SW 1271 (cell line): ENCODE data around the gene IL36B.

Source experiments
- DNase-seq, 2 experiments: peaks; one replicate each; lab custom pipeline; 2025; lab: John Stamatoyannopoulos, UW

The IL36B gene

DNA sequence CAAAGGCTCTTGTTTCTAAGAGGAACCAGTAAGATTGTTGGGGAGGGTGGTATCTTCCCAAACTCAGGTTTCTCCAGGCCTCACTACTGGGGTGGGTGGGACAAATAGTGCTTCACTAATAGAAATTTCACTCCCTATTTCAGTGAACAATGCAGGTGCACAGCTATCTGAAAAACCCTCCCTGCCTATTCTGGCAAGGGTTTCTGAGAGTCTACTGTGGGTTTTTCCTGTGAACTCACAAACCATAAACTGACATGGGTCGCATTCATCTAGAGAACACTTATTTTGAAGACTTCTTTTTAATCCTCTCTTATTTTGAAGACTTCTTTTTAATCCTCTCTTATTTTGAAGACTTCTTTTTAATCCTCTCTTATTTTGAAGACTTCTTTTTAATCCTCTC is 43.0 kb downstream of the IL36B start:
- DNase-seq = no peak

DNA sequence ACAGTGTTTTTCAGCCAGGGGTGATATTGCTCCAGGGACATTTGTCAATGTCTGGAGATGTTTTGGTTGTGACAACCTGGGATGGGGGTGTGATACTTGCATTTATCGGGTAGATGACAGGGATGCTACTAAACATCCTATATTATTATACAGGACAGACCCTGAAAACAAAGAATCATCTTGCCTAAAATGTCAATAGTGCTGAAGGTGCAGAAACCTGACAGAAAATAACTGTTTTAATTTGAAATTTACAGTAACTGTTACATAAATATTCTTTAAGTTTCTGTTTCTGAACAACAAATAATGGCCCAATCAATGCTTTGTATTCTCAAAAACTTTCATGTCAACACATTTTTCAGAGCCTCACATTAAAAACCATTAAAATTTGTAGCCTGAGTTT is 45.4 kb downstream of the IL36B start:
- DNase-seq = no peak

DNA sequence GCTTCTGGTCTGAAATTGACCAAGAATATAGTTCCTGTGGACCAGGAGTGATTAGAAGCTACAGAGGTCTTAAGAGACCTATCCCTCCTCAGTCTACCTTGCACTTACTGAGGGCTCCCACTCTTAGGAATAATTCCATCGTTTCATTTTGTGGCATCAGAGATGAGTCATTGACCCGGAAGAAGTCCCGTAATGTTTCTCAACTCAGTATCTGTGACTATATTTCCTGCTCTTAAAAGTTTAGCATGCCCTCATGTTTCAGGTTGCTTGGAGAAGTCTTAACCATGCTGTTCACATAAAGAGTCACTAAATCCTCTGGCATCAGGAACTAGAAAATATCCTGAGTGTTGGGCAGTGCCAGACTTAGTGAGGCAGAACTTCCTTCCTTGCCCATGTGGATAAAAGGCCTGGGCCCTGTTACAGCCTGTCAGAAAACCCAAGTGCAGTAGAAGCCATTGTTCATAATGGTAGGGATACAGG is 47.6 kb downstream of the IL36B start, which contains the start of gene IL36A:
TSS of gene IL36A (plus strand) at position 430 of the 480 bp plus-strand sequence. CDS start 413 bp downstream, outside the sequence.
- DNase-seq = no peak

DNA sequence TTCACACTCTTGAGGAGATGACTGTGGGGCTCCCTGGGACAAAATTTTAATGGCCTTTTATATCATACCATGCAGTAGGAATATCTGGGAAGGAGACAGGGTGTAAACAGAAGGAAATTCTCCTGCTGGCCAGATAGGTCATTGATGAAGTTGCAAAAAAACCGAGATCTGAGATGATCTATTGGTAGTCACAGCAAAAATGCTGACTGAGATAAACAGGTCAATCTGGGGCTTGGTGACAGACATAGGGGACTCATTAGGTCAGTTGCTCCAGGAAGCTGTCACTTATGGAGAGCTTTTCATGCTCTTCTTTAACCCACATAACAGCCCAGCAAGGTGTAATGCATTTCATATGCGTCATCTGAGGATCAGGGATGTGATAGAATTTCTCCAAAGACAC is 50.0 kb downstream of the IL36B start:
- DNase-seq = no peak

DNA sequence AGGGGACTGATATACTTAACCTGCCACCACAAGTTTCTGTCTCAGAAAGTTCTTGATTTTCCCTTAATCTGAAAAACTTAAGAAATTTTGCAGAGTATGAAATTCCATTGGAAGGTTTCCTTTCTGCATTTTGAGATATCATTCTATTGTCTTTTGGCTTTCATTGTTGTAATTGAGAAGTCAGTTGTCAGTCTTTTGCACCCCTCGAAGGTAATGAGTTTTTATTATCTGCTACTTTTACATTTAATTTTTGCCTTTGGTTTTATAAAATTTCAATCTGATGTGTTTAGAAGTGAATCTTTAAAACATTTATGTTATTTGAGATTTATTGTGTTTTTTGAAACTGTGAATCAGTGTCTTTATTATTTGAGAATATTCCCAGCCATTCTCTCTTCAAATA is 52.2 kb downstream of the IL36B start:
- peak in 1 of 2 experiments; percentile 15 for DNase-seq

DNA sequence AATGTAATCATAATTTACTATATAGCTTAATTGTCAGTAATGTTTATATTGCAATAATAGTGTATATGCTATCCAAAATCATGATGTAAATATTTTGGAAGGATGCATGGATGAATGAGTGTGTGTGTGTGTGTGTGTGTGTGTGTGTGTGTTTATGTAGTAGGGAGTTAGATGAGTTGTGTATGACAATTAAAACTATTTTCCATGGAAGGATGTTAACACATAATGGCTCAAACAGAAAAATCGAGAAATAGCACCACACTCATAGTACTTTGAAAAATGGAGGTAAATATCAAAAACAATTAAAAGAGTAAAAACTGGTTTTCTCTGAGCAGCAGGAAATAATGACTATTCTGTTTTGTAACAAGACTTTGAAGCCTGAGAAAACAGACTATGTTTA is 55.5 kb downstream of the IL36B start:
- DNase-seq = no peak

DNA sequence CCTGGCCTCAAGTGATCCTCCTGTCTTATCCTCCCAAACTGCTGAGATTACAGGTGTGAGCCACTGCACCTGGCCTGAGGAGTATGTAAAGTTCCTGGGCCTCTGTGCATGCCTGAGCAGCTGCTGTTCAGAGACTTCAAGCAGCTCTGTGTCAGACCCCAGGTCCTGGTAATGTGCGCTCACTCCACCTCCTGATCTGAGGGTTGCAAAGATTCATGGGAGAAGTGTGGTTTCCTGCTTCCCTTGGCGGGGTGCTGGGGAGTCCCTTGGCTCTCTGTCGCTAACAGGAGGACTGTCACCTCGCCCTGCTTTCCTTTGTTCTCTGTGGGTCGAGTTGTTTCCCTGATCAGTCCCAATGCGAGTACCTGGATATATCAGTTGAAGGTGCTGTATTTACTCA is 56.0 kb downstream of the IL36B start:
- DNase-seq = no peak

DNA sequence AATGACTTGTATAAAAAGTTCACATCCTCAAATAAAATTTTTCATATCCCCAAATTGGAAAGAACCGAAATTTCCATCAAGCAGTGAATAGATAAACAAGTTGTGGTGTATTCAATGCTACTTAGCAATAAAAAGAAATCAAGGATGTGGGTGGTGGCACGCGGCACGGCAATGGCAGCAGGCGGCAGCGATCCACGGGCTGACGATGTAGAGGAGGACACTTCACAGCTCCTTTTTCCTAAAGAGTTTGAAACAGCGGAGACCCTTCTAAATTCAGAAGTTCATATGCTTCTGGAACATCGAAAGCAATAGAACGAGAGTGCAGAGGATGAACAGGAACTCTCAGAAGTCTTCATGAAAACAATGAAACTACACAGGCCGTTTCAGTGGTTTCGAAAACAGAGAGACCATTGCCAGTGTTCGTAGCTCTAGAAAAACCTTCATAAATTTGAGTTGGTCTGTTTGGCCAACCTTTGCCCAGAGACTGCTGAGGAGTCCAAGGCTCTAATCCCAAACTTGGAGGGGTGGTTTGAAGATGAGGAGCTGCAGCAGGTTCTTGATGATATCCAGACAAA is 57.2 kb downstream of the IL36B start:
- no peak for DNase-seq

DNA sequence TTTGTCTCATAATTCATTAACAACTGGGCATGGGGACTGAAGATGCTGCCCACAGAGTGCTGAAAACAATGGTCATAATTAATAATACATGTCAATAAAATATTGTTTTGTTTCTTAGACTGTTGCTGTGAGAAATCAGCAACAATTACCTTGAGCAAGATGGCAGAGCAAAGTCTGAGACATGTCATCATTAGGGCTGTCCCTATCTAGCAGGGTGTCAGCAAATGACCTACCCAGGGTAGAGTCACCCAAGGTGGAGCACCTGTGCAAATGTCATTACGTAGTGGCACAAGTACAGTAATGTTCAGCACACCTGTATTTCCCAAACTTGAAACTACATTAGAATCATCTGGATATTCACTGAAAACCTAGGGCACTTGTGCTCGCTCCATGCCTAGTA is 58.0 kb downstream of the IL36B start:
- no peak for DNase-seq

DNA sequence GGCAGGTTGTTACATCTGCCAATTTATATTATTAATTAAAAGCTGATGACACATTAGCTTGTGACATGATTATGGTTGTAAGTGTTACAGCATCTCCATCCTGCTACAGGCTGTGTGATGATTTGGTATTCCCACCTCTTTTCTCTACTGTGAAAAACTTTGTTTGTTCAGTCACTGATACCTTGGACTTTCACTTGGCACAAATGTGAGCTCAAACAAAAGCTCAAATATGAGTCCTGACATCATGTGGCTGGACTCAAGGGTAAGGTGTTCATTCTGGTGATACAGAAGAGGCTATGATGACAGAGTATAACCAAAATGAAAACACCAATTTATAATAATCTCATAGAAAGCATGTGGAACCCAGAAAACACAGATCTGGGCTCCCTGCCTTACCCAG is 58.8 kb downstream of the IL36B start:
- no peak for DNase-seq

DNA sequence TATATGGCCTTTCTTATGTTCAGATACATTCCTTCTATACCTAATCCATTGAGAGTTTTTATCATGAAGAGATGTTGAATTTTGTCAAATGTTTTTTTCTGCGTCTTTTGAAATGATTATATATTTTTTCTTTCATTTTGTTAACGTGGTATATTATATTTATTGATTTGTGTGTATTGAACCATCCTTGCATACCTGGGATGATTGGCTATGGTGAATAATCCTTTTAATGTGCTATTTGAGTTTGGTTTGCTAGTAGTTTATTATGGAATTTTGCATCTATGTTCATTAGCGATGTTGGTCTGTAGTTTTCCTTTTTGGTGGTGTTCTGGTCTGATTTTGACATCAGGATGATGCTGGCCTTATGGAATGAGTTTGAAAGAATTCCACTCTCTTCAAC is 63.1 kb downstream of the IL36B start:
- no peak for DNase-seq

DNA sequence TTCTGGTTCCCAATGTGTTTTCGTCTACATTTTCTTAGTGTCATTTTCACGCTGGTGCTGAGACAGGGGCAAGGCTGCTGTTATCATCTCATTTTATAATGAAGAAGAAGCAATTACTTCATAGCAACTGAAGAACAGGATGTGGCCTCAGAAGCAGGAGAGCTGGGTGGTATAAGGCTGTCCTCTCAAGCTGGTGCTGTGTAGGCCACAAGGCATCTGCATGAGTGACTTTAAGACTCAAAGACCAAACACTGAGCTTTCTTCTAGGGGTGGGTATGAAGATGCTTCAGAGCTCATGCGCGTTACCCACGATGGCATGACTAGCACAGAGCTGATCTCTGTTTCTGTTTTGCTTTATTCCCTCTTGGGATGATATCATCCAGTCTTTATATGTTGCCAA is 67.6 kb downstream of the IL36B start:
- no peak for DNase-seq

DNA sequence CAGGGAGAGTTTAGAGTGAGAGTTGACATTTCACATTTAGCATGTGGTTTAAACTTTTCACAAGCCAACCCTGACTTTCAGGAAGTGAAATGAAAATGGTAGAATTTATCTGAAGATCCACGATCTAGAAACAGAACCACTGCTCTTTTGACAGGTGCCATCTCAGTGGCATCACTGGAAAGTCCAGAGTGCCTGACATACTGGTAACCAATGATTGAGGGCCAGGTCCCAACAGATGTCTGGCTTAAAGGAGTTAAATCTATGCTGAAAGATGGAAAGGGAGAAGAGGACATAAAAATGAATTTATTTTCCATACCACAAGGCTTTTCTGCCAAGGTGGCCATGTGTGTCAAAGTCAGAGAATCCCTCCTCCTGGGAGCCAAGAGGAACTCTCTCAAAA is 72.1 kb downstream of the IL36B start:
- DNase-seq = no peak

DNA sequence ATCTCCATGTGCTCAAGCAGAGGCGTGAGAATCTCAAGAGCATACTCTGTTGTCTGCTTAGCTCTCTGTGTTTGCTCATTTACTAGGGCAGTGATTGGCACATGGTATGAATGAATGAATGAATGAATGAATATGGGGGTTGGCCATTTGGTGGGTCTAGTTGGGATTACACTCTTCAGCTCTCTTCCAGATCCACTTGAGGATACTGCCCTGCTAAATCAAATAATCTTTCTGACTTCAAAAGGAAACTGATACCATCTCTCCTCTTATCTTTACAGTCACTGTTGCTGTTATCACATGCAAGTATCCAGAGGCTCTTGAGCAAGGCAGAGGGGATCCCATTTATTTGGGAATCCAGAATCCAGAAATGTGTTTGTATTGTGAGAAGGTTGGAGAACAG is 72.9 kb downstream of the IL36B start:
- no peak for DNase-seq

DNA sequence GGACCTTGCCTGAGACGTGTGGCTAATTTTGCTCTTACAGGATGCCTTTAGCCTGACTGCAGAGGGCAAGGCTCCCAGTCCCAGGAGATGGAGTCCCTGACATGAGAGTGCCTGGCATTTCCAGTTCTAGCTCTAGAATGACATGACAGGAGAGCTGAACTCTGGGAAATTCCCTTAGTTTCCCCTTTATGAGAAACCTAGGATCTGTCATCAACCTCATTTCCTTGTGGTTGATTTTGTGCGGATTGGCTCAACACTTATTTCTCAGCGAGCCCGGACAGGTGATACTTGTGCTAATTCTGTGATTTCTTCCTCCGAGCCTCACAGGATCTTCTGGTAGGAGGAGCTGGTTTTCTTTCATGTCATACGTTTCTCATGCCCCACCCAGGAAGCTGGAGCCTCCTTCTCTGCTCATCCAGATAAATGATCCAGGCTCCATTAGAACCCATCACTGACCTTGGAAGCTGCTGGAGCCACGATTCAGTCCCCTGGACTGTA is 75.1 kb downstream of the IL36B start, which contains the start of gene IL36G:
TSS of gene IL36G (plus strand) at position 448 of the 498 bp plus-strand sequence. CDS start 633 bp downstream, outside the sequence.
- DNase-seq = no peak
